Smooth muscle cell (in vitro differentiated cells): ENCODE measurements around the gene IMP3. TPM values are rescaled to one million over a fixed set of nuclear protein-coding genes. Genes with fewer than 3 reads are reported as not detected.
"Not testable (repeated sequence)": the region's sequence is repeated elsewhere in the genome, so short reads cannot be mapped to it uniquely, and the experiment has no call there.

Source experiments
- DNase-seq: peaks from one replicate; lab custom pipeline; 2025; ENCODE audit not compliant: unreplicated experiment; lab: John Stamatoyannopoulos, UW
- H2AFZ ChIP-seq: fragments of 200-600 bp; sonication (generic); 2 replicates; pipeline ENCODE4 v1.6.0; 2016; ENCODE audit warnings: antibody characterized with exemption, low read depth, mild to moderate bottlenecking
- H3F3A ChIP-seq: fragments of 200-600 bp; sonication (generic); 2 replicates; pipeline ENCODE4 v1.6.0; 2017; ENCODE audit warnings: antibody characterized with exemption, low read depth
- H3K27ac ChIP-seq: fragments of 200-600 bp; sonication (generic); 2 replicates; pipeline ENCODE4 v1.5.1; 2016; ENCODE audit warnings: low read depth, mild to moderate bottlenecking
- H3K27me3 ChIP-seq: fragments of 200-600 bp; sonication (generic); 2 replicates; pipeline ENCODE4 v1.6.1; 2016; ENCODE audit warnings: low read depth, mild to moderate bottlenecking
- H3K36me3 ChIP-seq: fragments of 200-600 bp; sonication (generic); 2 replicates; pipeline ENCODE4 v1.5.1; 2016; ENCODE audit warnings: low read depth
- H3K4me1 ChIP-seq: fragments of 200-600 bp; sonication (generic); 2 replicates; pipeline ENCODE4 v1.5.1; 2016; ENCODE audit warnings: low read depth
- H3K4me2 ChIP-seq: fragments of 200-600 bp; sonication (generic); 2 replicates; pipeline ENCODE4 v1.6.0; 2016; ENCODE audit warnings: mild to moderate bottlenecking
- H3K4me3 ChIP-seq: fragments of 200-600 bp; sonication (generic); 2 replicates; pipeline ENCODE4 v1.5.1; 2016; ENCODE audit warnings: mild to moderate bottlenecking
- H3K79me2 ChIP-seq: fragments of 200-600 bp; sonication (generic); 2 replicates; pipeline ENCODE4 v1.6.0; 2016; ENCODE audit warnings: low read depth, mild to moderate bottlenecking
- H3K9ac ChIP-seq: fragments of 200-600 bp; sonication (generic); 2 replicates; pipeline ENCODE4 v1.6.0; 2016; ENCODE audit warnings: low read depth
- H3K9me3 ChIP-seq: fragments of 200-600 bp; sonication (generic); replicated peaks from 2 replicates; pipeline ENCODE4 v1.5.1; 2016; ENCODE audit warnings: low read depth
- H4K20me1 ChIP-seq: fragments of 200-600 bp; sonication (generic); 2 replicates; pipeline ENCODE4 v1.6.0; 2016; ENCODE audit warnings: low read depth
- CTCF ChIP-seq: fragments of 200-600 bp; sonication (generic); IDR thresholded peaks from 2 replicates; pipeline ENCODE4 v1.5.1; 2017; ENCODE audit warnings: borderline replicate concordance, mild to moderate bottlenecking, antibody characterized with exemption; ENCODE audit not compliant: insufficient read depth, poor library complexity, severe bottlenecking
- WGBS: methylation state at CpG from one replicate; pipeline ENCODE4 v1.1.7; 2016; ENCODE audit warnings: low lambda C conversion rate; 5-methylcytosine and 5-hydroxymethylcytosine counted together
- polyA plus RNA-seq: library from polyadenylated mRNA; unstranded; fragments of >200 nt; fragmentation: Nextera tagmentation; extraction: Ambion mirVana; gene quantifications from 2 replicates; pipeline ENCODE4 v1.2.1, GENCODE V29; 2016
- total RNA-seq: library from RNA; depleted of rRNA; stranded (reverse); fragments of >200 nt; gene quantifications from 2 replicates; pipeline ENCODE4 v1.2.3, GENCODE V29; 2014

The IMP3 gene
- total RNA-seq, result 54.1 and 55.6 TPM in 2 replicates
- polyA plus RNA-seq, result 56.7 and 57.5 TPM in 2 replicates

- H3K4me2 ChIP-seq, result peak within 1 kb of the TSS; percentile 85
- no peak for TF ChIP-seq CTCF
- peaks cover 9% of the 10 kb centered on the region for H3F3A ChIP-seq
- no peaks in the 10 kb centered on the region for H3K36me3 ChIP-seq
- peak within 1 kb of the TSS; percentile 76 for H3K27ac ChIP-seq
- H2AFZ ChIP-seq, result peak within 1 kb of the TSS; percentile 62
- H4K20me1 ChIP-seq, result peaks cover 23% of the 10 kb centered on the region
- peaks cover 7% of the 10 kb centered on the region for H3K4me1 ChIP-seq
- no peaks in the 10 kb centered on the region for H3K9me3 ChIP-seq
- H3K79me2 ChIP-seq, result peaks cover 31% of the 10 kb centered on the region
- H3K4me3 ChIP-seq, result peak within 1 kb of the TSS; percentile 65
- no peaks in the 10 kb centered on the region for H3K27me3 ChIP-seq
- WGBS, result under 1% methylated on average over 83 of the region's 83 CpGs
- peak within 1 kb of the TSS; percentile 61 for H3K9ac ChIP-seq
- DNase-seq, result peak; percentile 72
These were observed at the start of gene IMP3 for GRCh38 chr15:75639709-75640482. Gene IMP3, minus strand, starts transcription at chr15:75640224. Its CDS starts 56 bp downstream, at chr15:75640168.

GRCh38 chr15:75689429-75689828, 49.4 kb upstream of the IMP3 start:
- not testable (repeated sequence) for H3K27me3 ChIP-seq, H3F3A ChIP-seq, H3K9me3 ChIP-seq, H3K4me3 ChIP-seq, H3K79me2 ChIP-seq, DNase-seq, H3K27ac ChIP-seq, H3K36me3 ChIP-seq, H2AFZ ChIP-seq, H3K4me2 ChIP-seq, H4K20me1 ChIP-seq, H3K9ac ChIP-seq
- WGBS, result 97% methylated on average over 15 of the region's 20 CpGs
- peaks cover 11% of the 10 kb centered on the region for H3K4me1 ChIP-seq

- Histone ChIP-seq H4K20me1 (peaks cover 4% of the 10 kb centered on the region), H3K9ac (no peak overlapping the region), H3K27ac (no peak overlapping the region), H3K4me1 (peaks cover 7% of the 10 kb centered on the region), H3K9me3 (no peaks in the 10 kb centered on the region), H3K36me3 (no peaks in the 10 kb centered on the region), H3F3A (peaks cover 2% of the 10 kb centered on the region), H3K27me3 (no peaks in the 10 kb centered on the region), H3K4me2 (no peak overlapping the region), H3K79me2 (no peaks in the 10 kb centered on the region), H3K4me3 (no peak overlapping the region), H2AFZ (no peak overlapping the region)
- no peak for TF ChIP-seq CTCF
- WGBS, result 99% methylated on average over 25 of the region's 26 CpGs
- no peak for DNase-seq
These were observed 48.8 kb upstream of the IMP3 start for GRCh38 chr15:75688831-75689230.

- no peaks in the 10 kb centered on the region for H3F3A ChIP-seq
- H3K4me1 ChIP-seq, result peaks cover under 1% of the 10 kb centered on the region
- H3K79me2 ChIP-seq, result no peaks in the 10 kb centered on the region
- no peak overlapping the region for H3K9ac ChIP-seq
- H3K36me3 ChIP-seq, result no peaks in the 10 kb centered on the region
- H3K27ac ChIP-seq, result no peak overlapping the region
- H3K27me3 ChIP-seq, result no peaks in the 10 kb centered on the region
- no peak overlapping the region for H3K4me3 ChIP-seq
- no peak overlapping the region for H3K4me2 ChIP-seq
- no peak overlapping the region for H2AFZ ChIP-seq
- DNase-seq, result no peak
- H4K20me1 ChIP-seq, result peaks cover 4% of the 10 kb centered on the region
- no peak for TF ChIP-seq CTCF
- H3K9me3 ChIP-seq, result no peaks in the 10 kb centered on the region
- 98% methylated on average over 7 of the region's 7 CpGs for WGBS
These were observed 48.2 kb upstream of the IMP3 start for GRCh38 chr15:75688278-75688557.
